Measurements from ENCODE around the gene JMJD8.

GRCh38 chr16:718389-718788, 34.3 kb upstream of the JMJD8 start:
- TF ChIP-seq CTCF (IDR thresholded peaks at IDR 0.05; ENCODE audit: low read depth, low read length, missing input control) (no peak), YY1 (IDR thresholded peaks at IDR 0.05) (no peak), EGR1 (IDR thresholded peaks at IDR 0.05; ENCODE audit: low read depth in 2 of 2) (no peak), REST (IDR thresholded peaks at IDR 0.05) (no peak), GABPA (IDR thresholded peaks at IDR 0.05 in 1 of 2, conservative IDR thresholded peaks at IDR 0.05 in 1 of 2) (no peak), JUND (IDR thresholded peaks at IDR 0.05) (no peak)
